Prostate gland (tissue), 2 donors: Measurements from ENCODE around the gene KRT2. TPM values are rescaled to one million over a fixed set of nuclear protein-coding genes. Genes with fewer than 3 reads are reported as not detected.

Experiments
- DNase-seq: peaks from one replicate; pipeline ENCODE4 v3.0.0-alpha.2; 2019; ENCODE audit warnings: low spot score
- H3K27ac ChIP-seq, 2 donors: fragments of 200-600 bp; sonication (generic); 2 replicates each; pipeline ENCODE4 v1.5.1; 2017 to 2019
- H3K27me3 ChIP-seq: fragments of 200-600 bp; sonication (generic); replicated peaks from 2 replicates; pipeline ENCODE4 v1.5.1; 2019; ENCODE audit not compliant: insufficient read depth
- H3K36me3 ChIP-seq, 2 donors: fragments of 200-600 bp; sonication (generic); 1 replicate in 1 of 2; 2 replicates in 1 of 2; pipeline versions ENCODE4 v1.5.1 to v1.8.1; 2017 to 2019
- H3K4me1 ChIP-seq: fragments of 200-600 bp; sonication (generic); replicated peaks from 2 replicates; pipeline ENCODE4 v1.5.1; 2019
- H3K4me3 ChIP-seq, 2 donors: fragments of 200-600 bp; sonication (generic); 2 replicates each; pipeline ENCODE4 v1.5.1; 2017 to 2019
- H3K9me3 ChIP-seq: fragments of 200-600 bp; sonication (generic); 2 replicates; pipeline ENCODE4 v1.5.1; 2017
- POLR2A ChIP-seq: fragments of 450-650 bp; IDR thresholded peaks from one replicate; pipeline ENCODE4 v1.6.1; 2016; ENCODE audit warnings: antibody characterized with exemption, mild to moderate bottlenecking
- POLR2AphosphoS5 ChIP-seq: sonication (generic); formaldehyde crosslinking; IDR thresholded peaks from one replicate; pipeline ENCODE4 v1.6.1; 2017; ENCODE audit warnings: antibody characterized with exemption
- WGBS: methylation state at CpG from one replicate; pipeline ENCODE4 v1.1.5; 2018; 5-methylcytosine and 5-hydroxymethylcytosine counted together
- intact Hi-C: fragments of 100-400 bp; cut with DNase I; formaldehyde crosslinking; loops from one replicate; pipeline ENCODE4 v1.14.2; 2022
- total RNA-seq, 2 donors: library from RNA; depleted of rRNA; stranded (reverse); fragments of >200 nt; gene quantifications; one replicate each; pipeline ENCODE4 v1.1.0, GENCODE V29; 2016
- TF ChIP-seq, protein P1 (sequence below), 4 experiments: fragments of 200-600 bp in 2 of 4; fragments of 450-650 bp in 2 of 4; sonication (generic) in 2 of 4; IDR thresholded peaks; 1 replicate in 3 of 4; 2 replicates in 1 of 4; pipeline ENCODE4 v1.5.1; 2016 to 2019; ENCODE audit warnings: antibody characterized with exemption in 4 of 4, mild to moderate bottlenecking in 2 of 4, moderate library complexity in 2 of 4

The KRT2 gene
- total RNA-seq, 2 donors from 2014 or later, result 0.41 to 5.1 TPM

DNA sequence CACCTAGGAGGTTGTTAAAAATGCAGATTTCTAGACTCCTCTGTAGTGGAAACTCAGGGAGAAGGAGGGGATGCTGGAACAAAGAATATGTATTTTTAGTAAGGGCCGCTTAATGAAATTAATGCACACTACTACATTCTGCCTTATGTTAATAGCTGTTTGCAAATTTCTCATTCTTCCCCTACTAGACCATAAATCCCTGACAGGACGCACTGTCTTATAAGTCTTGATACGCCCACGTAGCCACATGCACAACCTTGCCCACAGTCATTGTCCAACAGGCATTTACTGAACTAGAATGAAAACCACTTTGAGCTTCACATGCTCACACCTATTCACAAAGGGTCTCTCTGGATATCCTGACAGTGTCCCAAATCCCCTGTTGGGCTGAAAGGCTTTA lies 10.5 kb downstream of the KRT2 start:
- Histone ChIP-seq H3K27me3 (peaks cover 8% of the 10 kb centered on the region), H3K27ac (no peak overlapping the region), H3K36me3 (no peaks in the 10 kb centered on the region), H3K4me1 (no peaks in the 10 kb centered on the region), H3K9me3 (no peaks in the 10 kb centered on the region), H3K4me3 (no peak overlapping the region)
- WGBS, result 57% methylated on average over 4 of the region's 4 CpGs
- intact Hi-C loops, result no loop called here
- TF ChIP-seq, protein P1, sequence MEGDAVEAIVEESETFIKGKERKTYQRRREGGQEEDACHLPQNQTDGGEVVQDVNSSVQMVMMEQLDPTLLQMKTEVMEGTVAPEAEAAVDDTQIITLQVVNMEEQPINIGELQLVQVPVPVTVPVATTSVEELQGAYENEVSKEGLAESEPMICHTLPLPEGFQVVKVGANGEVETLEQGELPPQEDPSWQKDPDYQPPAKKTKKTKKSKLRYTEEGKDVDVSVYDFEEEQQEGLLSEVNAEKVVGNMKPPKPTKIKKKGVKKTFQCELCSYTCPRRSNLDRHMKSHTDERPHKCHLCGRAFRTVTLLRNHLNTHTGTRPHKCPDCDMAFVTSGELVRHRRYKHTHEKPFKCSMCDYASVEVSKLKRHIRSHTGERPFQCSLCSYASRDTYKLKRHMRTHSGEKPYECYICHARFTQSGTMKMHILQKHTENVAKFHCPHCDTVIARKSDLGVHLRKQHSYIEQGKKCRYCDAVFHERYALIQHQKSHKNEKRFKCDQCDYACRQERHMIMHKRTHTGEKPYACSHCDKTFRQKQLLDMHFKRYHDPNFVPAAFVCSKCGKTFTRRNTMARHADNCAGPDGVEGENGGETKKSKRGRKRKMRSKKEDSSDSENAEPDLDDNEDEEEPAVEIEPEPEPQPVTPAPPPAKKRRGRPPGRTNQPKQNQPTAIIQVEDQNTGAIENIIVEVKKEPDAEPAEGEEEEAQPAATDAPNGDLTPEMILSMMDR (IDR thresholded peaks at IDR 0.05), result no peak
- TF ChIP-seq POLR2AphosphoS5 (no peak), POLR2A (no peak)
- no peak for DNase-seq

DNA sequence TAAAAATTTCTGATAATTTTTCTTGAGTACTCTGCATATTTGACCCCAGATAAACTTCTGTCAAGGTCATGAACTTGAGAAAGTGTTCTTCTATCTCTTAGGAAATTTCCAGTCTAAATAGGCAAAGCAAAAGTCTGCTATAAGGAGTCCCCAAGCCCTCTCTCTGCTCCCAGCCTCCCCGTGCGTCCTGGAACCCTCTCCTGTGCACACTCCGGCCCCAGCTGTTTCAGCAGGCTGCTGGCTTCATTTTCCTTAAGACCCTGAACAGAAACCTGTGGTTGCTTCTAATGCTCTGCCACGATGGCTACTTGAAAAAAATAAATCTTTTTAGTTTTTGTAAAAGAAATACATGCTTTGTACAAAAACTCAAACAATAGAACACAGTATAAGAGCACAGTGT lies 14.7 kb downstream of the KRT2 start:
- no peaks in the 10 kb centered on the region for H3K4me1 ChIP-seq
- 87% methylated on average over 4 of the region's 4 CpGs for WGBS
- no peaks in the 10 kb centered on the region for H3K9me3 ChIP-seq
- intact Hi-C loops, result no loop called here
- peaks cover 2% of the 10 kb centered on the region for H3K27me3 ChIP-seq
- no peak overlapping the region for H3K27ac ChIP-seq
- H3K4me3 ChIP-seq, result no peak overlapping the region
- no peak for DNase-seq
- H3K36me3 ChIP-seq, result no peaks in the 10 kb centered on the region
- TF ChIP-seq POLR2A (no peak), POLR2AphosphoS5 (no peak)
- TF ChIP-seq, protein P1 (IDR thresholded peaks at IDR 0.05), result no peak

DNA sequence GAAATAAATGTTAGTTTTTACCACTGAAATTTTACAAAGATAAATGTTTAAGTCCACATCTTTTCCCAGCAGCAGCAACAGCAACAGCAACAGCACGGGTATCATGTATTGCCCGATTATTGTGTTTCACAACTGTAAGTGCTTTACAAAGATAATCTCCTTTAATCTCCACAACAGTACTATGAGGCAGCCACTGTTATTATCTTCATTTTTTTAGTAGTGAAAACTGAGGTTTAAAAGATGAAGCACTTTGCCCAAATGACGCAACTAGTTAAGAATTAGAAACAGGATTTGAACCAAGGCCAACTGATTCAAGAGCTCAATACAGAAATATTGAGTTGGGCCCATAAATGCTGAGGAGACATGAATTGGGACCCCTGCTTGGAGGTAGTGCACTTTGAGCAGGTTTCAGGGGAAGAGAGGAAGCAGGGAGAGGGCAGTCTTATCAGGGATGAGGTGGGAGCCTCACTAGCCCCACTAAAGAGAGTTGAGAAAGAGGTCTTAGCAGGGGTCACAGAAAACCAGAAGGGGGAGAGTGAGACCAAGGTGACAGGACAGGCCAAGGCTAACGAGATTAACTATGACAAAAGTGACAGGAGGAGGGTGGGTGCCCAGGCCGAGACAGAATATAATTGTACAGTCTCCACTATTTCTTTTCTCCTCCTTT lies 15.3 kb downstream of the KRT2 start:
- DNase-seq, result no peak
- Histone ChIP-seq H3K36me3 (no peaks in the 10 kb centered on the region), H3K27me3 (no peaks in the 10 kb centered on the region), H3K4me1 (no peaks in the 10 kb centered on the region), H3K9me3 (no peaks in the 10 kb centered on the region), H3K4me3 (no peak overlapping the region), H3K27ac (no peak overlapping the region)
- TF ChIP-seq POLR2A (no peak), POLR2AphosphoS5 (no peak)
- TF ChIP-seq, protein P1 (IDR thresholded peaks at IDR 0.05), result no peak
- intact Hi-C loops, result no loop called here
- WGBS, result 87% methylated on average over 5 of the region's 5 CpGs

DNA sequence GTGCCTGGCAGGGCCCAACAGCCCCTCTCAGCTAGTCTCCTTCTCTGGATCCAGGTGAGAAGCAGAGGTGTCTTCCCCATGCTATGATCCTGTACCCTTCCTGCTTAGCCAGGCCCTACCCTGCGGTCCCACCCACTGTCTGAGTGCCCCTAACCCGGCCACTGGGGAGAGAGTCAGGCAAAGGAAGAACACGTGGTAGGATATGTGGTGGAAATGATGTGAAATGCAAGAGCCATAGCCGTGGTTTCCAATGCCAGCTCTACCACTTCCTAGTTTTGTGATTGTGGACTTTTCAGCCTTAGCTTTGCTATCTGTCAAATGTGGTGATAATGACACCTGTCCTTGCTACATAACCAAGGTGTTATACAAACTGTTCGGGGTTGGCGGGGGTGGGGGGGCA lies 15.8 kb downstream of the KRT2 start:
- DNase-seq, result no peak
- TF ChIP-seq POLR2A (no peak), POLR2AphosphoS5 (no peak)
- TF ChIP-seq, protein P1 (IDR thresholded peaks at IDR 0.05), result no peak
- 84% methylated on average over 6 of the region's 6 CpGs for WGBS
- no peak overlapping the region for H3K4me3 ChIP-seq
- no peaks in the 10 kb centered on the region for H3K36me3 ChIP-seq
- H3K9me3 ChIP-seq, result no peaks in the 10 kb centered on the region
- intact Hi-C loops, result no loop called here
- H3K4me1 ChIP-seq, result no peaks in the 10 kb centered on the region
- no peaks in the 10 kb centered on the region for H3K27me3 ChIP-seq
- no peak overlapping the region for H3K27ac ChIP-seq
